GM18861 (cell line): ENCODE results near the gene LGALS1.
A peak's percentile ranks its signal among the peaks of the same experiment; 100 is the strongest.
"Not testable (repeated sequence)": the region's sequence is repeated elsewhere in the genome, so short reads cannot be mapped to it uniquely, and the experiment has no call there.

Source experiments
- ATAC-seq: cut with Tn5 transposase; IDR thresholded peaks from one replicate; pipeline ENCODE4 v1.9.1; 2021; ENCODE audit not compliant: unreplicated experiment

LGALS1 gene

GRCh38 chr22:37684803-37685615 lies 9.6 kb downstream of the LGALS1 start:
- ATAC-seq = no peak

GRCh38 chr22:37686002-37686982 lies 10.9 kb downstream of the LGALS1 start, which contains the start of gene NOL12:
Gene NOL12, plus strand, starts transcription at chr22:37686343. Its CDS starts 50 bp downstream, at chr22:37686393.
- no peak for ATAC-seq

- no peak for ATAC-seq
Observed at GRCh38 chr22:37690407-37690806, 15.0 kb downstream of the LGALS1 start.

GRCh38 chr22:37690901-37691504 lies 15.6 kb downstream of the LGALS1 start:
- no peak for ATAC-seq

GRCh38 chr22:37692627-37693285 lies 17.3 kb downstream of the LGALS1 start:
- no peak for ATAC-seq

- ATAC-seq = not testable (repeated sequence)
Observed at GRCh38 chr22:37694131-37694530, 18.7 kb downstream of the LGALS1 start.

GRCh38 chr22:37696260-37696656 lies 20.8 kb downstream of the LGALS1 start:
- ATAC-seq = not testable (repeated sequence)

- peak; percentile 88 for ATAC-seq
Observed at GRCh38 chr22:37696657-37697537, 21.5 kb downstream of the LGALS1 start, which contains the start of gene TRIOBP. Gene TRIOBP, plus strand, starts transcription at chr22:37697048. Its CDS starts 4,318 bp downstream, at chr22:37701366.

- no peak for ATAC-seq
Observed at GRCh38 chr22:37697538-37697835, 22.1 kb downstream of the LGALS1 start.

- no peak for ATAC-seq
Observed at GRCh38 chr22:37701141-37701786, 25.8 kb downstream of the LGALS1 start.

- no peak for ATAC-seq
Observed at GRCh38 chr22:37703906-37704305, 28.5 kb downstream of the LGALS1 start.

GRCh38 chr22:37704645-37705044 lies 29.2 kb downstream of the LGALS1 start:
- ATAC-seq = no peak

- no peak for ATAC-seq
Observed at GRCh38 chr22:37705205-37705604, 29.8 kb downstream of the LGALS1 start.

- ATAC-seq = no peak
Observed at GRCh38 chr22:37708580-37709444, 33.4 kb downstream of the LGALS1 start.

GRCh38 chr22:37709445-37709765 lies 34.0 kb downstream of the LGALS1 start:
- ATAC-seq = no peak

- no peak for ATAC-seq
Observed at GRCh38 chr22:37710675-37711074, 35.2 kb downstream of the LGALS1 start.

- ATAC-seq = no peak
Observed at GRCh38 chr22:37711490-37711889, 36.1 kb downstream of the LGALS1 start.

- no peak for ATAC-seq
Observed at GRCh38 chr22:37713761-37714160, 38.3 kb downstream of the LGALS1 start.
